HepG2 (cell line): ENCODE measurements around the gene TXN2. TPM values are rescaled to one million over a fixed set of nuclear protein-coding genes. Genes with fewer than 3 reads are reported as not detected.

Experiments
- ELF1 ChIP-seq: sonication (generic); formaldehyde crosslinking; IDR thresholded peaks from 2 replicates; pipeline ENCODE4 v1.4.0; 2020; ENCODE audit warnings: missing genetic modification reagents
- GATA4 ChIP-seq: sonication (generic); IDR thresholded peaks from 2 replicates; pipeline ENCODE4 v1.6.1; 2016; ENCODE audit warnings: antibody characterized with exemption, low read depth, borderline replicate concordance
- GFI1 ChIP-seq: sonication (generic); formaldehyde crosslinking; IDR thresholded peaks from 2 replicates; pipeline ENCODE4 v1.5.0; 2020; ENCODE audit warnings: missing genetic modification reagents, mild to moderate bottlenecking, borderline replicate concordance
- KAT8 ChIP-seq: IDR thresholded peaks from 2 replicates; pipeline ENCODE4 v1.6.1; 2016; ENCODE audit warnings: missing genetic modification reagents, missing compliant biosample characterization
- KLF11 ChIP-seq: IDR thresholded peaks from 2 replicates; pipeline ENCODE4 v1.6.1; 2016; ENCODE audit warnings: missing compliant biosample characterization
- KLF16 ChIP-seq, 2 experiments: sonication (generic) in 1 of 2; formaldehyde crosslinking in 1 of 2; IDR thresholded peaks; 2 replicates each; pipeline versions ENCODE4 v1.6.1 to v1.8.0; 2016 to 2023; ENCODE audit warnings: missing genetic modification reagents in 2 of 2, missing compliant biosample characterization in 1 of 2
- LCORL ChIP-seq, 2 experiments: fragments of 450-650 bp in 1 of 2; sonication (generic) in 1 of 2; formaldehyde crosslinking in 1 of 2; IDR thresholded peaks; 2 replicates each; pipeline versions ENCODE4 v1.5.0 to v1.6.1; 2017 to 2020; ENCODE audit warnings: antibody characterized with exemption in 1 of 2, missing genetic modification reagents in 1 of 2
- NFYB ChIP-seq: sonication (generic); formaldehyde crosslinking; IDR thresholded peaks from 2 replicates; pipeline ENCODE4 v1.4.0; 2020; ENCODE audit warnings: missing genetic modification reagents
- NRL ChIP-seq: sonication (generic); formaldehyde crosslinking; IDR thresholded peaks from 2 replicates; pipeline ENCODE4 v1.5.0; 2020; ENCODE audit warnings: missing genetic modification reagents, mild to moderate bottlenecking, moderate library complexity, borderline replicate concordance
- RAD21 ChIP-seq: fragments of 450-650 bp; formaldehyde crosslinking; IDR thresholded peaks from 2 replicates; pipeline ENCODE4 v1.5.0; 2020; ENCODE audit warnings: mild to moderate bottlenecking
- TEAD3 ChIP-seq: optimal IDR thresholded peaks from 2 replicates; pipeline ENCODE3; 2016; ENCODE audit warnings: borderline replicate concordance
- UBTF ChIP-seq: sonication (generic); formaldehyde crosslinking; IDR thresholded peaks from 2 replicates; pipeline ENCODE4 v1.4.0; 2020; ENCODE audit warnings: mild to moderate bottlenecking, missing genetic modification reagents
- ZKSCAN8 ChIP-seq: IDR thresholded peaks from 2 replicates; pipeline ENCODE4 v1.6.1; 2016; ENCODE audit warnings: borderline replicate concordance, missing genetic modification reagents, missing compliant biosample characterization
- ZNF10 ChIP-seq: sonication (generic); formaldehyde crosslinking; IDR thresholded peaks from 2 replicates; pipeline ENCODE4 v1.4.0; 2020; ENCODE audit warnings: mild to moderate bottlenecking, low read depth, missing genetic modification reagents, borderline replicate concordance
- ZNF274 ChIP-seq: sonication (generic); formaldehyde crosslinking; IDR thresholded peaks from 2 replicates; pipeline ENCODE4 v1.5.1; 2020; ENCODE audit warnings: mild to moderate bottlenecking, missing genetic modification reagents
- ZNF281 ChIP-seq: sonication (generic); formaldehyde crosslinking; IDR thresholded peaks from 2 replicates; pipeline ENCODE4 v1.4.0; 2020; ENCODE audit warnings: missing genetic modification reagents, borderline replicate concordance
- ZNF350 ChIP-seq: sonication (generic); formaldehyde crosslinking; IDR thresholded peaks from 2 replicates; pipeline ENCODE4 v1.4.0; 2020; ENCODE audit warnings: mild to moderate bottlenecking, low read depth, missing genetic modification reagents, borderline replicate concordance
- ZNF639 ChIP-seq: conservative IDR thresholded peaks from 2 replicates; pipeline ENCODE4 v1.6.1; 2018; ENCODE audit warnings: missing genetic modification reagents
- polyA plus RNA-seq, 8 experiments: library from polyadenylated mRNA; depleted of rRNA in 3 of 8; stranded (reverse) in 7 of 8; unstranded in 1 of 8; fragments of >200 nt; fragmentation: Illumina TruSeq in 4 of 8; extraction: Trizol in 4 of 8; gene quantifications; 2 replicates each; pipeline versions ENCODE4 v1.2.1 to v1.2.3, GENCODE V29; 2011 to 2016; ENCODE audit warnings: low read depth in 4 of 8, missing spikeins in 1 of 8, mixed read lengths in 1 of 8; ENCODE audit not compliant: insufficient read depth in 1 of 8
- total RNA-seq, 5 experiments: library from RNA; depleted of rRNA; stranded (reverse); fragments of >200 nt; fragmentation: Illumina TruSeq; extraction: Trizol; gene quantifications; 2 replicates each; pipeline ENCODE4 v1.2.3, GENCODE V29; 2016; ENCODE audit warnings: low read depth in 1 of 5
- TF ChIP-seq, protein P1 (sequence below): sonication (generic); formaldehyde crosslinking; IDR thresholded peaks from 2 replicates; pipeline ENCODE4 v1.4.0; 2020; ENCODE audit warnings: mild to moderate bottlenecking, missing genetic modification reagents
- TF ChIP-seq, protein P2 (sequence below): IDR thresholded peaks from 2 replicates; pipeline ENCODE4 v1.6.1; 2012; ENCODE audit warnings: inconsistent platforms

The TXN2 gene
- total and polyA plus RNA-seq, 2 of the 13 experiments (the other 11 are each of a cell fraction or from before 2014, with no cell fraction given): 41.4 to 109 TPM

DNA sequence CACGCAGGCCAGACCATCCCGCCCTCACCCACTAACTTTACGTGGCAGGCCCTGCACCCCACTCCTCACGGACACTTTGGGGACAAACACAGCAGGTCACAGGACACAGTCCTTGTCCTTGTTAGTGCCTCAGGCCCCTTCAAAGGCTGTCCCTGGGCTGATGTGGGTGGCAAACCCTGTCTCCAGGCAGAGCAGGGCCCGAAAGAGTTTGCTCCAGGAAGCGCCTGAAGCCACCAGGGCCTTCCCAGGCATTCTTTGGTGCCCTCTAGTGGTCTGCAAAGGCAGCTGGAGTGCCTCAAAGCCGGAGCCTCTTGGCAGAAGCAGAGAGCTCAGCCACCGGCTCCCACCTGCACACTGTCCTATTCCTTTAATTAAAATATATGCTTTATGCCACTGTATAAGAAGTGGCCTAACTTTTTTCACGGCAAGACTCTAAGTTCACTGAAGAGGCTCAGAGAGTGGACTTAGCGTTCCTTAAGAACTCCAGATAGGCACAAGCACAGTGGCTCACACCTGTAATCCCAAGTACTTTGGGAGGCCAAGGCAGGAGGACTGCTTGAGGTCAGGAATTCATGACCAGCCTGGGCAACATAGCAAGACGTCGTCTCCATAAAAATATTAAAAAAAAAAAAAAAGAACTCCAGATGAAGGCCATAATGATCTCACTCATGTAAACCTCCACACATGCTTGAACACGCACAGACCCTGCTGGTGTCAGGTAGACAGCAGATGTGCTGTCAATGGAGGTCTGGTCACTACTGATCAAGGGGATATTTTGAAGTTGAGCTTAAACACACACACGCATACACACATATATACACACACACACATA lies 11.1 kb downstream of the TXN2 start (continued):
- TF ChIP-seq UBTF (CRISPR knock-in tag): no peak; the same call in 1 of the 2 replicates
- TF ChIP-seq, protein P1, sequence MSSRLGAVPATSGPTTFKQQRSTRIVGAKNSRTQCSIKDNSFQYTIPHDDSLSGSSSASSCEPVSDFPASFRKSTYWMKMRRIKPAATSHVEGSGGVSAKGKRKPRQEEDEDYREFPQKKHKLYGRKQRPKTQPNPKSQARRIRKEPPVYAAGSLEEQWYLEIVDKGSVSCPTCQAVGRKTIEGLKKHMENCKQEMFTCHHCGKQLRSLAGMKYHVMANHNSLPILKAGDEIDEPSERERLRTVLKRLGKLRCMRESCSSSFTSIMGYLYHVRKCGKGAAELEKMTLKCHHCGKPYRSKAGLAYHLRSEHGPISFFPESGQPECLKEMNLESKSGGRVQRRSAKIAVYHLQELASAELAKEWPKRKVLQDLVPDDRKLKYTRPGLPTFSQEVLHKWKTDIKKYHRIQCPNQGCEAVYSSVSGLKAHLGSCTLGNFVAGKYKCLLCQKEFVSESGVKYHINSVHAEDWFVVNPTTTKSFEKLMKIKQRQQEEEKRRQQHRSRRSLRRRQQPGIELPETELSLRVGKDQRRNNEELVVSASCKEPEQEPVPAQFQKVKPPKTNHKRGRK (CRISPR knock-in tag): no peak
- TF ChIP-seq, protein P2, sequence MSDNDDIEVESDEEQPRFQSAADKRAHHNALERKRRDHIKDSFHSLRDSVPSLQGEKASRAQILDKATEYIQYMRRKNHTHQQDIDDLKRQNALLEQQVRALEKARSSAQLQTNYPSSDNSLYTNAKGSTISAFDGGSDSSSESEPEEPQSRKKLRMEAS: peak; percentile 35; the same call in 1 of the 2 replicates
- no peak for TF ChIP-seq LCORL (IDR thresholded peaks at IDR 0.05)
- TF ChIP-seq LCORL (CRISPR knock-in tag; IDR thresholded peaks at IDR 0.05): peak; percentile 54; the same call in 1 of the 2 replicates
- TF ChIP-seq NFYB: no peak
- no peak for TF ChIP-seq ZNF10 (CRISPR knock-in tag)
- TF ChIP-seq GATA4: no peak
- peak; percentile 56; the same call in 1 of the 2 replicates for TF ChIP-seq ZKSCAN8
- peak; percentile 96 for TF ChIP-seq RAD21 (CRISPR knock-in tag)
- TF ChIP-seq ZNF350 (CRISPR knock-in tag): 0 out of 2 replicates have a peak, but pooled peaks have one; percentile 47
- TF ChIP-seq ZNF639: 0 out of 2 replicates have a peak, but pooled peaks have one; percentile 28
- peak in 1 of 2 experiments; percentile 79; a peak in 1 of 4 replicates for TF ChIP-seq KLF16 (CRISPR knock-in tag; IDR thresholded peaks at IDR 0.05)
- TF ChIP-seq KAT8: peak; percentile 57; the same call in 1 of the 2 replicates
- peak; percentile 74 for TF ChIP-seq ELF1 (CRISPR knock-in tag)
- TF ChIP-seq NRL (CRISPR knock-in tag): 0 out of 2 replicates have a peak, but pooled peaks have one; percentile 51
- TF ChIP-seq ZNF281 (CRISPR knock-in tag): no peak
- no peak for TF ChIP-seq GFI1 (CRISPR knock-in tag)
- TF ChIP-seq ZNF274 (CRISPR knock-in tag): 0 out of 2 replicates have a peak, but pooled peaks have one; percentile 29
- TF ChIP-seq KLF11 (CRISPR knock-in tag): no peak
- TF ChIP-seq TEAD3: peak; percentile 30
